Measurements from ENCODE around the gene AOPEP.

The AOPEP gene

GRCh38 chr9:94787266-94787665, 60.8 kb downstream of the AOPEP start:
- no peaks in the 10 kb centered on the region for H3K9me3 Mint-ChIP-seq
- H3K4me1 Mint-ChIP-seq: no peaks in the 10 kb centered on the region
- peaks cover 18% of the 10 kb centered on the region for H3K36me3 Mint-ChIP-seq
- no peak overlapping the region for H3K27ac Mint-ChIP-seq
- no peaks in the 10 kb centered on the region for H3K27me3 Mint-ChIP-seq
- no peak overlapping the region for H3K4me3 Mint-ChIP-seq
- no peak for ATAC-seq

GRCh38 chr9:94788570-94789105, 62.1 kb downstream of the AOPEP start:
- no peaks in the 10 kb centered on the region for H3K9me3 Mint-ChIP-seq
- H3K36me3 Mint-ChIP-seq: peaks cover 31% of the 10 kb centered on the region
- no peaks in the 10 kb centered on the region for H3K4me1 Mint-ChIP-seq
- H3K4me3 Mint-ChIP-seq: no peak overlapping the region
- no peaks in the 10 kb centered on the region for H3K27me3 Mint-ChIP-seq
- no peak for ATAC-seq
- H3K27ac Mint-ChIP-seq: no peak overlapping the region

GRCh38 chr9:94791435-94791834, 64.9 kb downstream of the AOPEP start:
- ATAC-seq: no peak
- no peaks in the 10 kb centered on the region for H3K4me1 Mint-ChIP-seq

GRCh38 chr9:94792511-94792910, 66.0 kb downstream of the AOPEP start:
- Mint-ChIP-seq H3K27ac (no peak overlapping the region), H3K27me3 (no peaks in the 10 kb centered on the region), H3K4me3 (no peak overlapping the region), H3K9me3 (no peaks in the 10 kb centered on the region), H3K4me1 (no peaks in the 10 kb centered on the region), H3K36me3 (peaks cover 58% of the 10 kb centered on the region)
- no peak for ATAC-seq

More at GRCh38 chr9:94791435-94791834, 64.9 kb downstream of the AOPEP start:
- Mint-ChIP-seq H3K36me3 (peaks cover 52% of the 10 kb centered on the region), H3K4me3 (no peak overlapping the region), H3K27me3 (no peaks in the 10 kb centered on the region), H3K27ac (no peak overlapping the region), H3K9me3 (no peaks in the 10 kb centered on the region)

GRCh38 chr9:94794476-94795167, 68.1 kb downstream of the AOPEP start:
- Mint-ChIP-seq H3K27ac (no peak overlapping the region), H3K4me1 (no peaks in the 10 kb centered on the region), H3K4me3 (no peak overlapping the region), H3K36me3 (peaks cover 58% of the 10 kb centered on the region), H3K9me3 (no peaks in the 10 kb centered on the region), H3K27me3 (no peaks in the 10 kb centered on the region)
- no peak for ATAC-seq

- Mint-ChIP-seq H3K27me3 (no peaks in the 10 kb centered on the region), H3K36me3 (peaks cover 66% of the 10 kb centered on the region), H3K27ac (no peak overlapping the region), H3K4me1 (no peaks in the 10 kb centered on the region), H3K4me3 (no peak overlapping the region), H3K9me3 (no peaks in the 10 kb centered on the region)
- ATAC-seq: no peak
Observed at GRCh38 chr9:94796687-94797086, 70.2 kb downstream of the AOPEP start.

GRCh38 chr9:94798201-94798600, 71.7 kb downstream of the AOPEP start:
- ATAC-seq: no peak
- H3K27me3 Mint-ChIP-seq: no peaks in the 10 kb centered on the region
- H3K4me3 Mint-ChIP-seq: no peak overlapping the region
- H3K4me1 Mint-ChIP-seq: no peaks in the 10 kb centered on the region
- H3K27ac Mint-ChIP-seq: no peak overlapping the region
- peaks cover 55% of the 10 kb centered on the region for H3K36me3 Mint-ChIP-seq
- no peaks in the 10 kb centered on the region for H3K9me3 Mint-ChIP-seq

GRCh38 chr9:94798708-94799107, 72.2 kb downstream of the AOPEP start:
- H3K27ac Mint-ChIP-seq: no peak overlapping the region
- no peaks in the 10 kb centered on the region for H3K4me1 Mint-ChIP-seq
- H3K9me3 Mint-ChIP-seq: no peaks in the 10 kb centered on the region
- H3K4me3 Mint-ChIP-seq: no peak overlapping the region
- H3K27me3 Mint-ChIP-seq: no peaks in the 10 kb centered on the region
- ATAC-seq: no peak
- peaks cover 50% of the 10 kb centered on the region for H3K36me3 Mint-ChIP-seq

- no peaks in the 10 kb centered on the region for H3K27me3 Mint-ChIP-seq
- H3K27ac Mint-ChIP-seq: no peak overlapping the region
- H3K36me3 Mint-ChIP-seq: peaks cover 51% of the 10 kb centered on the region
- no peak for ATAC-seq
- no peaks in the 10 kb centered on the region for H3K9me3 Mint-ChIP-seq
- no peak overlapping the region for H3K4me3 Mint-ChIP-seq
- no peaks in the 10 kb centered on the region for H3K4me1 Mint-ChIP-seq
Observed at GRCh38 chr9:94799578-94800264, 73.2 kb downstream of the AOPEP start.

- Mint-ChIP-seq H3K27ac (no peak overlapping the region), H3K4me3 (no peak overlapping the region), H3K4me1 (no peaks in the 10 kb centered on the region), H3K27me3 (no peaks in the 10 kb centered on the region), H3K36me3 (peaks cover 51% of the 10 kb centered on the region), H3K9me3 (no peaks in the 10 kb centered on the region)
- ATAC-seq: no peak
Observed at GRCh38 chr9:94800424-94801117, 74.1 kb downstream of the AOPEP start.

GRCh38 chr9:94801234-94801633, 74.7 kb downstream of the AOPEP start:
- Mint-ChIP-seq H3K36me3 (peaks cover 54% of the 10 kb centered on the region), H3K27me3 (no peaks in the 10 kb centered on the region), H3K4me1 (peaks cover 6% of the 10 kb centered on the region), H3K4me3 (no peak overlapping the region), H3K27ac (no peak overlapping the region), H3K9me3 (no peaks in the 10 kb centered on the region)
- no peak for ATAC-seq

- H3K36me3 Mint-ChIP-seq: peaks cover 54% of the 10 kb centered on the region
- peaks cover 11% of the 10 kb centered on the region for H3K4me1 Mint-ChIP-seq
- H3K27me3 Mint-ChIP-seq: no peaks in the 10 kb centered on the region
- H3K4me3 Mint-ChIP-seq: no peak overlapping the region
- H3K9me3 Mint-ChIP-seq: no peaks in the 10 kb centered on the region
- no peak overlapping the region for H3K27ac Mint-ChIP-seq
- ATAC-seq: no peak
Observed at GRCh38 chr9:94801681-94802080, 75.2 kb downstream of the AOPEP start.

GRCh38 chr9:94802251-94802650, 75.8 kb downstream of the AOPEP start:
- Mint-ChIP-seq H3K27ac (no peak overlapping the region), H3K9me3 (no peaks in the 10 kb centered on the region)

GRCh38 chr9:94802793-94803192, 76.3 kb downstream of the AOPEP start:
- Mint-ChIP-seq H3K4me1 (peaks cover 13% of the 10 kb centered on the region), H3K9me3 (no peaks in the 10 kb centered on the region), H3K36me3 (peaks cover 58% of the 10 kb centered on the region), H3K4me3 (no peak overlapping the region), H3K27ac (no peak overlapping the region), H3K27me3 (no peaks in the 10 kb centered on the region)
- peak; percentile 51 for ATAC-seq

More at GRCh38 chr9:94802251-94802650, 75.8 kb downstream of the AOPEP start:
- H3K4me1 Mint-ChIP-seq: peaks cover 13% of the 10 kb centered on the region
- no peak overlapping the region for H3K4me3 Mint-ChIP-seq
- H3K27me3 Mint-ChIP-seq: no peaks in the 10 kb centered on the region
- H3K36me3 Mint-ChIP-seq: peaks cover 53% of the 10 kb centered on the region
- no peak for ATAC-seq

- ATAC-seq: no peak
- Mint-ChIP-seq H3K27ac (no peak overlapping the region), H3K9me3 (no peaks in the 10 kb centered on the region), H3K4me1 (peaks cover 13% of the 10 kb centered on the region), H3K4me3 (no peak overlapping the region), H3K36me3 (peaks cover 64% of the 10 kb centered on the region), H3K27me3 (no peaks in the 10 kb centered on the region)
Observed at GRCh38 chr9:94804316-94804715, 77.8 kb downstream of the AOPEP start.
